GF-D8 (cell line): ENCODE data around the gene SMG6.
"Not testable (repeated sequence)": the region's sequence is repeated elsewhere in the genome, so short reads cannot be mapped to it uniquely, and the experiment has no call there.

Experiments used
- DNase-seq: peaks from one replicate; lab custom pipeline; 2025; lab: John Stamatoyannopoulos, UW

Gene SMG6

GRCh38 chr17:2144701-2145100 lies 158.9 kb downstream of the SMG6 start:
- DNase-seq, result no peak

GRCh38 chr17:2143332-2143731 lies 160.3 kb downstream of the SMG6 start:
- no peak for DNase-seq

GRCh38 chr17:2142682-2143081 lies 160.9 kb downstream of the SMG6 start:
- not testable (repeated sequence) for DNase-seq

GRCh38 chr17:2140683-2141082 lies 162.9 kb downstream of the SMG6 start:
- no peak for DNase-seq

- DNase-seq, result peak; percentile 69
These were observed 164.8 kb downstream of the SMG6 start for GRCh38 chr17:2138761-2139160.

- peak; percentile 21 for DNase-seq
These were observed 165.3 kb downstream of the SMG6 start for GRCh38 chr17:2138318-2138717.

GRCh38 chr17:2137342-2138098 lies 166.1 kb downstream of the SMG6 start:
- no peak for DNase-seq

- DNase-seq, result no peak
These were observed 167.3 kb downstream of the SMG6 start for GRCh38 chr17:2136241-2136640.

GRCh38 chr17:2128011-2128410 lies 175.6 kb downstream of the SMG6 start:
- no peak for DNase-seq

- no peak for DNase-seq
These were observed 178.5 kb downstream of the SMG6 start for GRCh38 chr17:2125013-2125535.

GRCh38 chr17:2124391-2124790 lies 179.2 kb downstream of the SMG6 start:
- no peak for DNase-seq

- DNase-seq, result peak; percentile 19
These were observed 180.0 kb downstream of the SMG6 start for GRCh38 chr17:2123375-2124251.

GRCh38 chr17:2122641-2123302 lies 180.8 kb downstream of the SMG6 start:
- DNase-seq, result peak; percentile 68

- DNase-seq, result peak; percentile 22
These were observed 182.8 kb downstream of the SMG6 start for GRCh38 chr17:2120586-2121335.

- no peak for DNase-seq
These were observed 190.3 kb downstream of the SMG6 start for GRCh38 chr17:2113279-2113622.

GRCh38 chr17:2111691-2112090 lies 191.9 kb downstream of the SMG6 start:
- no peak for DNase-seq

- no peak for DNase-seq
These were observed 193.1 kb downstream of the SMG6 start for GRCh38 chr17:2110436-2110835.

- no peak for DNase-seq
These were observed 195.4 kb downstream of the SMG6 start for GRCh38 chr17:2108170-2108569.

- DNase-seq, result no peak
These were observed 196.1 kb downstream of the SMG6 start for GRCh38 chr17:2107506-2107905.

- no peak for DNase-seq
These were observed 196.5 kb downstream of the SMG6 start for GRCh38 chr17:2107050-2107449.

GRCh38 chr17:2106308-2106955 lies 197.2 kb downstream of the SMG6 start:
- no peak for DNase-seq
